ENCODE measurements around the gene PLAC9. TPM values are rescaled to one million over a fixed set of nuclear protein-coding genes. Genes with fewer than 3 reads are reported as not detected.

The PLAC9 gene
- total RNA-seq, 2 experiments from 2014 or later, result not detected

DNA sequence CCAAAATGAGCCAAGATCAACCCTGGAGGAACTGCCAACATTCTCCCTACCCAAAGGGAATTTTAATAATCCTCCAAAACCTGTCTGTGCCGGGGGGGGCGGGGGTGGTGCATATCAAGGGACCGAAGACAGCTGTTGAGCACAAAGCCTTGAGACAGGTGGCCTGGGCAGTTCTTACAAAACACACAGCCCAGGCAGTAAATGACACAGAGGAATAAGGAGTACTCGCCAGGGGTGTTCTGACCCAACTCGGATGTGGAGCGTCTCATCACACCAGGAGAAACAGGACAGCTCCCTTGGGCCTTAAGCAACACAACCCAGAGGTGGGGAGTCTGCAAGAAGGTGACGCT lies 35.6 kb downstream of the PLAC9 start:
- ChIA-PET CTCF (interaction anchor here (0.8 to 1.2 kb wide), 4 partner anchors 14 to 36 kb away, joined by 3 to 4 read pairs (median 4); no protein-coding TSS in a partner anchor), POLR2A (interaction anchor here (0.9 to 1.3 kb wide), 2 partner anchors 18 to 20 kb away, joined by 3 read pairs; no protein-coding TSS in a partner anchor)
- no peak for DNase-seq
- H3K4me1 Mint-ChIP-seq, result peaks cover 6% of the 10 kb centered on the region
- H3K9me3 Mint-ChIP-seq, result no peaks in the 10 kb centered on the region
- H3K36me3 Mint-ChIP-seq (ENCODE audit: low read depth), result peaks cover 27% of the 10 kb centered on the region
- no peak overlapping the region for H3K27ac Mint-ChIP-seq
- no peak overlapping the region for H3K4me3 Mint-ChIP-seq
- no peaks in the 10 kb centered on the region for H3K27me3 Mint-ChIP-seq

DNA sequence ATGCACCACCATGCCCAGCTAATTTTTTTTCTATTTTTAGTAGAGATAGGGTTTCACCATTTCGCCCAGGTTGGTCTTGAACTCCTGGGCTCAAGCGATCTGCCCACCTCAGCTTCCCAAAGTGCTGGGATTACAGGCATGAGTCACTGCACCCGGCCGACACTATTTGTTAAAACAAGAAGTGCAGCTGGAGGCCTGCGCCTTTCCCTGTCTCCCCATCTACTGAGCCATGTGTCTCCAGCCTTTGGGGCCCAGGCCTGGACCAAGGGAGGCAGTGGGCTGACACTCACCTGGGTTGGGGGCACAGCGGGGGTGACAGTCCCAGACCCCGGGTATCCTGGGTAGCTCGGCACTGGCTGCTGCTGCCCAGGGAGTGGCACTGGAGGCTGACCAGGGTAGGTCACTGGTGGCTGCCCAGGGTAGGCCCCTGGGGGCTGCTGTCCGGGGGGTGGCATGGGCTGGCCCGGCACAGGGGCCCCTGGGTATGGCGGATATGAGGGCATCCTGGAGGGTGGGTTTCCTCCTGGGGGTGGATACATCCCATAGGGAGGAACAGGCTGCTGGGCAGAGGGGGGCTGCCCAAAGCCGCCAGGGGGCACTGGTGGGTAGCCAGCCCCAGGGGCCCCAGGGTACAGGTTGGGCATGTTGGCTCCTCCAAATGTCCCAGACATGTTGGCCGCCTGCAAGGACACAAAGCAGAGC lies 36.3 kb downstream of the PLAC9 start:
- no peaks in the 10 kb centered on the region for H3K27me3 Mint-ChIP-seq
- CTCF ChIA-PET, result interaction anchor here (0.8 to 1.1 kb wide), 3 partner anchors 15 to 35 kb away, joined by 3 to 4 read pairs (median 4); no protein-coding TSS in a partner anchor
- H3K9me3 Mint-ChIP-seq, result no peaks in the 10 kb centered on the region
- no peak overlapping the region for H3K4me3 Mint-ChIP-seq
- POLR2A ChIA-PET, result interaction anchor here (0.9 to 1.3 kb wide), 2 partner anchors 19 kb away, joined by 3 read pairs; no protein-coding TSS in a partner anchor
- peak; percentile 36 for DNase-seq
- peaks cover 7% of the 10 kb centered on the region for H3K4me1 Mint-ChIP-seq
- no peak overlapping the region for H3K27ac Mint-ChIP-seq
- peaks cover 20% of the 10 kb centered on the region for H3K36me3 Mint-ChIP-seq (ENCODE audit: low read depth)

DNA sequence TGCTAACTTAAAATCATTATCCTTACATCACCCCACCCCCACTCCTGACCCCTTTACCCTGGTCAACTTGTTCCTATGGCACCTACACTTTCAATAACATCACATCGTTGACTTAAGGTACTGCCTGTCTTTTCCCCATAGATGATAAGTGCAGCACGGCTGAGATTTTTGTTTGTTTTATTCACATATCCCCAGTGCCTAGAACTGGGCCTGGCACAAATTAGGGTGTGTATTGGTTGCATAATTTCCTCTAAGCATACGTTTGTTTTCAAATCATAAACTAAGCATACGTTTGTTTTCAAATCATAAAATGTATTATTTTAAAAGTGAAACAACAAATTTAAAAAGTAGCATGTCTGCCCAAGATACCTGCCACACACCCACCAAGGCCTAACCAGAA lies 37.5 kb downstream of the PLAC9 start:
- no peaks in the 10 kb centered on the region for H3K27me3 Mint-ChIP-seq

DNA sequence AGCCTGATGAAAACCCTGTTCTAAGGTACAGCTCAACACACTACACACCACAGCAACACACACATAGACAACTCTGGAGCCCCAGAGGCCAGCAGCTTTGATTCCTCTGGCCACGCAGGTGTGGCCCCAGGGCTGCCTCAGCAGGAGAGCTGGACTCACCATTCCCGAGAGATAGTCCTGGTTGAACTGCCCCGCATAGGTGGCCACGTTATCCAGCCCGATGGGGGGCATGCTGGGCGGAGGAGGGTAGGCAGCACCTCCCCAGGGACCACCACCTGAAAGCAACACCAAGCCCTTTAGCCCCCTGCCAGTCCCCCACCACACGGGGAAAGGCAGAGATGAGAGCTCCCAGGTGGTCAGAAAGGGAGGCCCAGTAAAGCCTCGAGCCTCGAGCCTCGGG lies 38.1 kb downstream of the PLAC9 start:
- POLR2A ChIA-PET, result no interaction called here
- CTCF ChIA-PET, result no interaction called here
- no peak overlapping the region for H3K4me3 Mint-ChIP-seq
- H3K36me3 Mint-ChIP-seq (ENCODE audit: low read depth), result peaks cover 13% of the 10 kb centered on the region
- H3K27ac Mint-ChIP-seq, result no peak overlapping the region
- DNase-seq, result no peak
- no peaks in the 10 kb centered on the region for H3K27me3 Mint-ChIP-seq
- H3K9me3 Mint-ChIP-seq, result no peaks in the 10 kb centered on the region
- H3K4me1 Mint-ChIP-seq, result peaks cover 7% of the 10 kb centered on the region

More for the DNA sequence above, 37.5 kb downstream of the PLAC9 start:
- ChIA-PET POLR2A (no interaction called here), CTCF (no interaction called here)
- H3K4me3 Mint-ChIP-seq, result no peak overlapping the region
- no peak overlapping the region for H3K27ac Mint-ChIP-seq
- peaks cover 7% of the 10 kb centered on the region for H3K4me1 Mint-ChIP-seq
- H3K9me3 Mint-ChIP-seq, result no peaks in the 10 kb centered on the region
- no peak for DNase-seq
- H3K36me3 Mint-ChIP-seq (ENCODE audit: low read depth), result peaks cover 16% of the 10 kb centered on the region

DNA sequence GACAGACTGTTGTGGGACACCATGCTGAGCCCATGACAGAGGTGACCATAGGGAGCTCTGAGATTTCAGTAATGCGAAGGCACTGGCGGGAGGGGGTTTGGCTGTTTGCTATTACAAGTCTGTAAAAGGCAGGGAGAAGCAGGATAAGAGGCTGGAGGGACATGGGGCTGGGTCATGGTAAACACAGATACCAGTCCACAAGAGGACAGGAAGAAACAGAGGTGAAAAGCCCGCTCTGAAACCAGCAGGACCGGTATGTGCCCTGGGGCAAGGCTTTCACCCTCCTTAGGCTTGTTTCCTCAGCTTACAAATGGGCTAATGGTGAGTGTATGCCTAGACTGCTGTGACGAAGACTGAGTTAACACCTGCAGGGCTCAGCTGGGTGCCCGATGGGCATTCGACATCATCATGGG lies 38.7 kb downstream of the PLAC9 start:
- Mint-ChIP-seq H3K27ac (no peak overlapping the region), H3K4me3 (no peak overlapping the region), H3K9me3 (no peaks in the 10 kb centered on the region), H3K36me3 (ENCODE audit: low read depth) (peaks cover 10% of the 10 kb centered on the region), H3K27me3 (no peaks in the 10 kb centered on the region), H3K4me1 (peaks cover 7% of the 10 kb centered on the region)
- DNase-seq, result no peak
- ChIA-PET CTCF (no interaction called here), POLR2A (no interaction called here)

DNA sequence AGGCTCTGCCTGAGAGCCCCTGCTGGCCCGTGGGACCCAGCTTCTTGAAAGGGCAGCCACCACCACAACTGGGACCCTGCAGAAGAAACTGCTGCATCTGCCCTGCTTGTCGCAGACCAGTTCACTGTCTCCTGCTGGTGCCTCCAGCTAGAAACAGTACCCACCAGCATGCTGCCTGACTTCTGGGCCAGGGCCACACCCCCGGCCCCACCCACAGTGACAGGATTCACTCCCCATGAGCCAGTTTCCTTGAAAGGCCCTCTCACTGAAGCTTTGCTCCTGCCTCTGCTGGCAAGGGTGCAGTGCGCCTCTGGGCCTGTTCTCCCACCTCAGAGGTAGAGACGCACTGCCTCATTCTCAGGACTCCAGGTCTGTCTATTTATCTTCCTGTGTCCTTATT lies 40.4 kb downstream of the PLAC9 start:
- H3K4me1 Mint-ChIP-seq, result peaks cover 18% of the 10 kb centered on the region
- peaks cover 12% of the 10 kb centered on the region for H3K36me3 Mint-ChIP-seq (ENCODE audit: low read depth)
- no peak overlapping the region for H3K4me3 Mint-ChIP-seq
- ChIA-PET CTCF (no interaction called here), POLR2A (no interaction called here)
- no peak for DNase-seq
- no peaks in the 10 kb centered on the region for H3K27me3 Mint-ChIP-seq
- H3K27ac Mint-ChIP-seq, result no peak overlapping the region
- H3K9me3 Mint-ChIP-seq, result no peaks in the 10 kb centered on the region

DNA sequence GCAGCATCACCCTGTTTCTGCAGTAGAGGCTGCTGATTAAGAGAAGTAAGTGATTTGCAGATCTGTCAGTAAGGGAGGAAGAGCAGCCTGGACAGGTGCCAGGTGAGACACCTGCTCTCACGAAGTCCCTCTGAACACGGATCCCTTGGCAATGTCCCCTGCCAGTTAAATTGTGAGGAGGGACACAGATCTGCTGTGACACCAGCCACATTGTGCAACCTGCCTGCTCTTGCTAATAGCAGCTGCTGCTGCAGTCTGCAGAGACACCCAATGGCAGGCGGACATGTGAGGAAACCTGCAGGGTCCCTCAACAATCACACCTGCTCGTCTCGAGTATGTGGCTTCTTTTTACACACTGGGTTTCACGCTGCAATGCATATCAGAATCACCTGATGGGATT lies 40.9 kb downstream of the PLAC9 start:
- Mint-ChIP-seq H3K36me3 (ENCODE audit: low read depth) (peaks cover 12% of the 10 kb centered on the region), H3K27me3 (no peaks in the 10 kb centered on the region), H3K4me1 (peaks cover 22% of the 10 kb centered on the region), H3K9me3 (no peaks in the 10 kb centered on the region), H3K27ac (no peak overlapping the region), H3K4me3 (no peak overlapping the region)
- ChIA-PET CTCF (no interaction called here), POLR2A (interaction anchor here (1.0 kb wide), 1 partner anchor 32 kb away, joined by 5 read pairs; the partner anchor contains the start of gene ANXA11)
- DNase-seq, result no peak

DNA sequence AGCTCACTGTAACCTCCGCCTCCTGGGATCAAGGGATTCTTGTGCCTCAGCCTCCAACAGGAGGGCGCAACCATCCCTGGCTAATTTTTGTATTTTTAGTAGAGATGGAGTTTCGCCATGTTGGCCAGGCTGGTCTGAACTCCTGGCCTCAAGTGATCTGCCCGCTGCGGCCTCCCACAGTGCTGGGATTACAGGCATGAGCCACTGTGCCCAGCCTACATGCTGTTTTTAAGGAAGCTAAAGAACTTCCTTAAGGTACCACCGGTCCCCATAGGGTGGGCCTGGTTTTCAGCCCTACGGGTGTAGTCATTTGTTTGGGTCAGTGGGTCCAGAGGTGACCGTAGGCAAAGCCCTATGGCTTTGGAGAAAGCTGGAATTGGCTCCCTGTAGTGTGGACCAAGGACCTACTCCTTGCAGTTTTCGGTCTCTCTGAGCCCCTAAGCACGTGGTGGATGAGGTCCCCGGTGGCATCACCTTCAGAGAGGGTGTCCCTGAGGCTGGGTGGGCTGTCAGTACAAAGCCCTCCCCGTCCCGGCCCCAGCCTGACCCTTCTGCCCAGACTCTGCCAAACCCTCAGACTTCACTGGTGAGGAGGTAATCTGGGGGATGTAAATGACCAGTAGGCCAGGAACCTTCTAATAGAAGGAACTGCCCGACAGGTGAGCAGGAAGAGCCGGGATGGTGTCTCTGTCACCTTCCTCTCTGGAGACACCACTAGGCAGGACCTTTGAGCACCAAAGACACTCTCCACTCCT lies 42.3 kb downstream of the PLAC9 start:
- no peaks in the 10 kb centered on the region for H3K27me3 Mint-ChIP-seq
- H3K4me3 Mint-ChIP-seq, result no peak overlapping the region
- peaks cover 25% of the 10 kb centered on the region for H3K4me1 Mint-ChIP-seq
- no peaks in the 10 kb centered on the region for H3K9me3 Mint-ChIP-seq
- ChIA-PET CTCF (interaction anchor here (1.5 kb wide), 1 partner anchor 31 kb away, joined by 6 read pairs; no protein-coding TSS in a partner anchor), POLR2A (interaction anchor here (2.4 kb wide), 1 partner anchor 13 kb away, joined by 13 read pairs; no protein-coding TSS in a partner anchor)
- H3K36me3 Mint-ChIP-seq (ENCODE audit: low read depth), result peaks cover 8% of the 10 kb centered on the region
- no peak for DNase-seq
- no peak overlapping the region for H3K27ac Mint-ChIP-seq

DNA sequence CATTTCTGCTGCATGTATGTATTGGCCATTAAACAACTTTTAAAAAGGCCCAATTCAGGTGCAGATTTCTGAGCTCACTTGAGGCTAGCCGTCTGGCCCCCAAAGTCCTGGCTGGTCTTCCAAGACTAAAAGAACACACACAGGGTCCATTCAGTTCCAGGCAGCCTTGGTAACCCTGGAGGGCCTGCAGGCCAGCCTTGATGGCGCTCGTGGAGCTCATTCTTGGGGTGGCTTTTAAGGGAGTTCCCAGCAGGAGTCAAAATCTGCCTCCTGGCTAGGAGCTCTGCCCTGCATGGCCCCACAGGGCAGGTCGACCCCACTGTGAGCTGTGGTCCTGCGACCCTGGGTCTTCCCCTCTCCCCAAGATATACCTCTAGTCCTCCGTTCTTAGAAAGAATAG lies 44.0 kb downstream of the PLAC9 start:
- H3K36me3 Mint-ChIP-seq (ENCODE audit: low read depth), result peaks cover 9% of the 10 kb centered on the region
- CTCF ChIA-PET, result interaction anchor here (1.2 to 1.8 kb wide), 4 partner anchors 11 to 100 kb away, joined by 3 to 6 read pairs (median 6); no protein-coding TSS in a partner anchor
- DNase-seq, result no peak
- H3K27ac Mint-ChIP-seq, result peak overlapping the region; percentile 28
- no peak overlapping the region for H3K4me3 Mint-ChIP-seq
- no peaks in the 10 kb centered on the region for H3K9me3 Mint-ChIP-seq
- peaks cover 28% of the 10 kb centered on the region for H3K4me1 Mint-ChIP-seq
- POLR2A ChIA-PET, result interaction anchor here (0.9 to 2.4 kb wide), 3 partner anchors 12 to 29 kb away, joined by 3 to 13 read pairs (median 6); partner anchors contain the start of gene ANXA11
- no peaks in the 10 kb centered on the region for H3K27me3 Mint-ChIP-seq

DNA sequence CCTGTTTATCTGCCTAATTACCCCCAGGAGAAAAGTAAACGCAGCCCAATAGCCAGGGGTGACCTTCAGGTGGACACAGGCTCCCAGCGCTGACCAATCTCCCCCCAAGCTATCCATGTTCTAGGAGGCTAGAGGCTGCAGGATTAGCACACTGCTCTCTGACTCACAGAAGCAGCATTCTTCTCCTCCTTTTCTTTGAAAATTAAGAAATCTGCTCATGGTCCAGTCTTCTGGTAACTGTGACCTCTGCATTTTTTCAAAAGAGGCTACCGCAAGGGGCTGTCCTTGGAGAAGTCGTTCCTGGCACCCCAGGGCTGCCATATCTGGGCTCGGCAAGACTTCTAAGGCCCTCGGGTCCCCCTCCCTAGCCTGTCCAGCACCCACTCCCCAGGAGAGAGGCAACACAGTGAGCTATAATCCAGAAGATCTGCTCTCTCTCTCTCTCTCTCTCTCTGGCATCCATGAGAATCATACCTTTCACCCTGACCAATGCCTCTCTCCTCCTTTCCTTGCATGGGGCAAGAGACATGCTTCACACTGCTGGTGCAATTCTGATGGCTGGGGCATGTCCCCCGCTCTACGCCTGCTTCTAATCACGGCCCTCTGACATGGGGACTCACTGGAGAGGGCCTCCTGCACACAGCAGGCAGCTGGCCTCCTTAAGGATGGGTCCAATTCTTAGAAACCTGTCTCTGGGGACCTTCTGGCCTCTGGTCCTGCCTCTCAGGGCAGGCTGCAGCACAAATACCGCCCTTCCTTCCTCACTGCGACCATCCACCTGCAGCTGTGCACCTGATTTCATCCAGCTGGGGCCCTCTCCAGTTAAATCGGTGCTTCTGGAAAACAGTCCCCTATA lies 45.5 kb downstream of the PLAC9 start:
- POLR2A ChIA-PET, result interaction anchor here (1.0 to 1.6 kb wide), 3 partner anchors 10 to 27 kb away, joined by 3 to 6 read pairs (median 5); partner anchors contain the start of gene ANXA11
- Mint-ChIP-seq H3K27me3 (no peaks in the 10 kb centered on the region), H3K36me3 (ENCODE audit: low read depth) (peaks cover 13% of the 10 kb centered on the region), H3K4me3 (no peak overlapping the region), H3K9me3 (no peaks in the 10 kb centered on the region), H3K4me1 (peaks cover 35% of the 10 kb centered on the region), H3K27ac (peak overlapping the region; percentile 53)
- CTCF ChIA-PET, result no interaction called here
- no peak for DNase-seq

DNA sequence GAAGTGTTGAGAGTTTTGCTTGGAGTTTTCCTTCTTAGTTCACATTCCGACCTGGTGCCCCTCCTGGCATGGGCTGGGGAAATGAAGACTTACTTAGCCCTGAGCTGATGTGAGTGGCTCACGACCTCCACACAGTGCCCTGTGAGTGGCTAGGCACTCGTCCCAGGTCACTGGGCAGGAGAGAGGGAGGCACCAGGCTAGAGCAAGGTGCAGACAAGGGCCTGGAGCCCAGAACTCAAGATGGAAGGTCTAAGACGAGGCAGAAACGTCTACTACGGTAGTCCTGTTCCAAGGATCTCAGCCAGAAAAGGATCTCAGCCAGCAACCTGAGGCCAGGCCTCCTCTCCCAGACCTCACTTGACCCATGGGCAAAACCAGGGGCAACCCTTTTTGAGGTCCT lies 50.5 kb downstream of the PLAC9 start:
- Mint-ChIP-seq H3K27me3 (no peaks in the 10 kb centered on the region), H3K9me3 (no peaks in the 10 kb centered on the region), H3K36me3 (ENCODE audit: low read depth) (peaks cover 30% of the 10 kb centered on the region), H3K27ac (no peak overlapping the region), H3K4me1 (peaks cover 53% of the 10 kb centered on the region), H3K4me3 (no peak overlapping the region)
- DNase-seq, result no peak
- ChIA-PET POLR2A (interaction anchor here (1.3 kb wide), 1 partner anchor 22 kb away, joined by 4 read pairs; the partner anchor contains the start of gene ANXA11), CTCF (no interaction called here)

DNA sequence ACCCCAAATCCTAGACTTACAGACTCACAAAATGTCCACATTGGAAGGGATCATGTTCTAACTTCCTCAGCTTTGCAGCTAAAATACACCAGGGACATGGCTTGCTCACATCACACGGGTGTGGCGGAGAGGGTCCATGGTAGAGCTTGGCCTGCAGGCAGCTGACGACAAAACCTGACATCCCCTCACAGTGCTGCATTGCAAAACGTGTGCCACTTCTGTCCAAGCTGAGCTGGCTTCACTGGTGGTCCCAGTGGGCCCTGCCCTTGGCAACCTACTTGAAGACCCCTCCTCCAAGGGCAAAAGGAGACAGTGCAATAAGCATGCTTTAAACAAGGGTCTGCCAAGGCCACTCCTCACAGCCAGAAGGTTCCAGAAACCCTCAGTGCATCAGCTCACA lies 50.9 kb downstream of the PLAC9 start:
- H3K27ac Mint-ChIP-seq, result no peak overlapping the region
- no peak overlapping the region for H3K4me3 Mint-ChIP-seq
- no peaks in the 10 kb centered on the region for H3K9me3 Mint-ChIP-seq
- peaks cover 30% of the 10 kb centered on the region for H3K36me3 Mint-ChIP-seq (ENCODE audit: low read depth)
- peaks cover 54% of the 10 kb centered on the region for H3K4me1 Mint-ChIP-seq
- no peaks in the 10 kb centered on the region for H3K27me3 Mint-ChIP-seq
- ChIA-PET POLR2A (interaction anchor here (1.3 kb wide), 1 partner anchor 22 kb away, joined by 4 read pairs; the partner anchor contains the start of gene ANXA11), CTCF (interaction anchor here (1.6 kb wide), 1 partner anchor 20 kb away, joined by 10 read pairs; no protein-coding TSS in a partner anchor)
- no peak for DNase-seq
